Fibroblast of the aortic adventitia (primary cell): ENCODE results near the gene CACNA1H. TPM values are rescaled to one million over a fixed set of nuclear protein-coding genes. Genes with fewer than 3 reads are reported as not detected.

ENCODE experiments used
- DNase-seq: peaks from one replicate; pipeline ENCODE4 v3.0.0-alpha.2; 2010; ENCODE audit warnings: low read depth
- H3K4me3 ChIP-seq: 2 replicates; pipeline ENCODE4 v1.5.1; 2011; ENCODE audit warnings: low read depth, mild to moderate bottlenecking, control low read depth, low read length, moderate library complexity
- CTCF ChIP-seq: IDR thresholded peaks from 2 replicates; pipeline ENCODE4 v1.5.1; 2011; ENCODE audit warnings: mild to moderate bottlenecking, low read length, control low read depth, inconsistent platforms; ENCODE audit not compliant: insufficient read depth
- total RNA-seq: library from RNA; depleted of rRNA; stranded (reverse); fragments of >200 nt; gene quantifications from 2 replicates; pipeline ENCODE4 v1.2.3, GENCODE V29; 2012; ENCODE audit warnings: low replicate concordance

The CACNA1H gene
- total RNA-seq, 1 donor, result not detected

DNA sequence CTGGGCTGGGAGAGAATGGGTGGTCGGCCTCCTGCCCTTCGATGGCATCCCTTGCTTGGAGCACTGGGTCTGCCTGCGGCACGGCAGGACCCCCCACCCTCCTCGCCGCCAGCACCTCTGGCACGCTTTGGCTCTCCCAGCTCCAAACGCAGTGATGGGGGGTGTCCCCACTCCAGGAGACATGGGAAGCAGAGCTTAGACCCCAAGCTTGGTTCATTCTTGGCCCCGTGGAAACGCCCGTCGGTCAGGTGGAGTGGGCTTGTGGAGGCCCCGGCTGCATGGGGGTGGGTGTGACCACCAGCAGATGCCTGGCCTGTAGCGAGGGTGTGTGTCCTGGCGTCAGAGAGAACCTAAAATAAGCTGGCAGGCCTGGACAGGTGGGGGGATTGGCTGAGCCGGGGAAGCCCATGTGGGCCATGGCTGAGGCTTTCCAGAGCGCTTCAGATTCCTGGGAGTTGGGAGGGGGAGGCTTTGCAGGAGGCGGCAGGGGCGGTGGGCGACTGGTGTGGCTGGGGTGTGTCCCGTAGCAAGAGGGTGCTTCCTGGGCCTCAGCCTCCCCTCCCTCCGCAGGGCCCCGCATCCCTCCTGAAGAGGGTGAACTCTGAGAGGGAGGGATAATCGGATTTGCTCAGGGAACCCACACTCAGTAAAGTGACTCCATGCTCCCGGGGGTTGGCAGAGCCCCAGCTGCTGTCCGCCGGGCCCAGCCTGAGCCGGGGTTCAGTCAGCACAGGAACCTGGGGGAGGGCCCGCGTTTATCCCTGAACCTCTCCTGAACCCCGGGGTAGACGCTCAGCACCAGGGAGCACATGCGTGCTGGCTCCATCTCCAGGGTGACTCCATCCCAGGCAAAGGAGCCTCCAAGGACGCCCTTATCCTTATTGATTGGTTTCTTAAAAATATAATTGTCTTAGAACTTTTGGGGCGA is 3.4 kb downstream of the CACNA1H start:
- TF ChIP-seq CTCF, result no peak
- no peak for DNase-seq
- H3K4me3 ChIP-seq, result no peak overlapping the region

- DNase-seq, result no peak
- TF ChIP-seq CTCF, result no peak
- no peak overlapping the region for H3K4me3 ChIP-seq
These were observed 4.2 kb downstream of the CACNA1H start for GRCh38 chr16:1156983-1157638.

DNA sequence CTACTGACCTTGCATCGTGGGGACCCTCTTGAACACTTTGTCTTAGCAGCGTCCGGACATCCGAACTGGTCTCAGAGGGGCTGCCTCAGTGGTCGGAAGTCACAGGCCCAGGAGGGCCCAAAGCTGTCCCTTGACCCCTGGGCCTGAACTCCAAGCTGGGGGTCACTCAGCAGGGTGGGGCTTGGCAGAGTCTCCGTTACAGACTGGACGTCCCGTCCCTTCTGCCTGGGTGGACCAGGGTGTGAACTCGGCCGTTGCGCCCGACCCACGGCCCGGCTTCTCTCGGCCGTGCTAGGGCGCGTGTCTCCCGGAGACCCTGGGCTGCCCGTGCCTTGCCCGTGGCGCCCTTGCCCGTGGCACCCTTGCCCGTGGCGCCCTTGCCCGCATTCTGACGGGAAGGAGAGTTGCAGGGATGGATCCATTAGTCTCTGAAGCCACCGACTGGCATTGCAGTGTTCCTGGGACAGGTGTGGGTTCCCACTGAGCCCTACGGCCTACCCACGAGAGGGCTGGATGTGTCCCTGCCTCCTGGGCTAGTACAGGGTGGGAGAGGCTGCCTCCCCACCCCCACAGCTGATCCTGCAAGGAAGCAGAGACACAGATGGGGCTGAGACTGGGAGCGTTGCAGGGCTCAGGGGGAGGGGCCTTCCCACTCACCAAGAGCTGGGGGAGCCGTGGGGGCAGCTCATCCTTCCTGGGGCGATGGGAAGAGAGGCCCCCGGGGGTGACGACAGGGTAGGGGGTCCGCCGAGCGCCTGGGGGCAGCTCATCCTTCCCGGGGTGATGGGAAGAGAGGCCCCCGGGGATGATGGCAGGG is 4.9 kb downstream of the CACNA1H start:
- H3K4me3 ChIP-seq, result no peak overlapping the region
- no peak for DNase-seq
- no peak for TF ChIP-seq CTCF

DNA sequence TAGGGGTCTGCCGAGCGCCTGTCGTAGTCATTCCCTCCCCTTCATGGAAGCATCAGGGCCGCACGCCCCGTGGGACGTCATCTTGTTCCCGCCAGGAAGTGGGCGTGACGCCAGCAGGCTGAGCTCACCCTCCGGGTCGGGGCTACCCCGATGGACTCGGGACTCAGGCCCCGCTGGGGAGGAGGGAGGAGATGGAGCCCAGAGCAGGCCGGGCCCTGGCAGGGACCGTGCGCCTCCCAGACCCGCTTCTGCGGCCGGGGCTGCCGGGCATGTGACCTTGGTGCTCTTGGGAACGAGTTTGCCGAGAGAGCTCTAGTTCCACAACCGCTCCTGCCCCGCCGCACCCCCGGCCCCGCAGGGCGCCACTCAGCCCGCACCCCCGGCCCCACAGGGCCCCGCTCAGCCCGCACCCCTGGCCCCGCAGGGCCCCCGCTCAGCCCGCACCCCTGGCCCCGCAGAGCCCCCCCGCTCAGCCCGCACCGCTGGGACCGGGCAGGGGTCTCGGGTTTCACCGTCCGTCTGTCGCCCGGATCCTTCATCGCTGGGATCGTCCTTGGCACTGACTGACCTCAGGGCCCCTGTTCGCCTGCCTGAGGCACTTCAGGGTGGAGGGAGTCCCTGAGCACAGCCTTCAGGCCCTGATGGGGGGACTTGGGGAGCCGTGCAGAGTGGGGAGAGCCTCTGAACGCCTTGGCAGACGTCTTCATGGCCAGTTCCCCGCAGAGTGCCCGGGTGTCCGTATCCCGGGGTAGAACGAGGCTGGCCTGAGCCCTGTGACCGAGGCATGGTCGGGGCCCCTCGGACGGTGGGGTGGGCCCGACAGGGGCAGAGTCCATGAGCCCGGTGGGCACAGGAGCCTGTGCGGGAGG is 5.8 kb downstream of the CACNA1H start:
- H3K4me3 ChIP-seq, result no peak overlapping the region
- no peak for TF ChIP-seq CTCF
- DNase-seq, result no peak

DNA sequence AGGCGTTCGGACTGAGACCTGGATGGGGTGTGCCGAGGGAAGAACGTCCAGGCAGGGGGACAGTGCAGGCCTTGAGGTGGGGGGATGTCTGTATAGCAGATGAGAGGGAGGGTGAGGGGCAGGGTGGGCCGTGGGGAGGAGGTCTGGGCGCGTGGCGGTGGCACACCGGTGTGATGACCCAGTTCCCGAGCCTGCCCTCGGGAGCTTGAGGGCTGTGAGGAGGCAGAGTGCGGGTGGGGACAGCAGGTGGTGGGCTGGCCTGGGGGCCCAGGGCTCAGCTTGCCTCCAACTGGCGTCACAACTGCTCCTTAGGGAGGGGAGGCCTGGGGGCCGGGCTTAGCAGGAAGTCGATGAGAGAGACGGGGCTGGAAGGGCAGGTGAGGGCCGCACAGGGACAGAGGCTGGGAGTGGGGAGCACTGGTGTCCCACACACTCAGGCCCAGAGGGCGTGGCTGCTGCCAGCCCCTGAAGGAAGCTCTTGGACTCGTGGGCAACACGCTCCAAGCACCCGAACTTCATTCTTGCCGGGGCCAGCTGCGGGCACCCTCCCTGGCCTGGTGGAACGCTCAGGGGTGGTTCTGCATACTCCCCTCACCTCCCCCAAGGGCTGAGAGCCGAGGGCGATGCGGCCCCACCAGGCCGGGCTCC is 6.5 kb downstream of the CACNA1H start:
- no peak for DNase-seq
- TF ChIP-seq CTCF, result no peak
- H3K4me3 ChIP-seq, result no peak overlapping the region
